Erythroblast (primary cell): Measurements from ENCODE around the gene OBP2B.

Experiments
- GATA1 ChIP-seq: IDR thresholded peaks from 2 replicates; pipeline ENCODE4 v1.6.1; 2011; ENCODE audit warnings: low read depth, mild to moderate bottlenecking, control low read depth, low read length, moderate library complexity
- POLR2A ChIP-seq: IDR thresholded peaks from 2 replicates; pipeline ENCODE4 v1.6.1; 2011; ENCODE audit warnings: mild to moderate bottlenecking, low read length

GRCh38 chr9:133247632-133248031 lies 38.6 kb upstream of the OBP2B start:
- no peak for TF ChIP-seq POLR2A
- TF ChIP-seq GATA1: no peak
